Peyer's patch (tissue), 4 donors: Measurements from ENCODE around the gene CAV1. TPM values are rescaled to one million over a fixed set of nuclear protein-coding genes. Genes with fewer than 3 reads are reported as not detected.

Source experiments
- DNase-seq, 3 donors: peaks; one replicate each; pipeline ENCODE4 v3.0.0-alpha.2; 2017 to 2019
- H3K27ac ChIP-seq, 4 donors: fragments of 200-600 bp; sonication (generic); one replicate each; pipeline ENCODE4 v1.5.1; 2016 to 2019
- H3K27me3 ChIP-seq, 2 donors: fragments of 200-600 bp; sonication (generic); one replicate each; pipeline ENCODE4 v1.5.1; 2019
- H3K36me3 ChIP-seq, 3 donors: fragments of 200-600 bp; sonication (generic); one replicate each; pipeline ENCODE4 v1.5.1; 2016 to 2019
- H3K4me1 ChIP-seq, 4 donors: fragments of 200-600 bp; sonication (generic); one replicate each; pipeline ENCODE4 v1.5.1; 2016 to 2019
- H3K4me3 ChIP-seq, 4 donors: fragments of 200-600 bp; sonication (generic); 1 replicate in 3 of 4; 2 replicates in 1 of 4; pipeline ENCODE4 v1.5.1; 2016 to 2019; ENCODE audit warnings: mild to moderate bottlenecking in 1 of 4
- H3K9me3 ChIP-seq, 4 donors: fragments of 200-600 bp; sonication (generic); one replicate each; pipeline ENCODE4 v1.5.1; 2016 to 2019; ENCODE audit warnings: mild to moderate bottlenecking in 1 of 4
- CTCF ChIP-seq, 6 experiments: fragments of 450-650 bp in 4 of 6; fragments of 200-600 bp in 2 of 6; sonication (generic) in 1 of 6; IDR thresholded peaks; one replicate each; pipeline ENCODE4 v1.5.1; 2017 to 2019; ENCODE audit warnings: antibody characterized with exemption in 6 of 6, mild to moderate bottlenecking in 3 of 6, moderate library complexity in 1 of 6
- POLR2A ChIP-seq, 2 donors: fragments of 450-650 bp; IDR thresholded peaks; one replicate each; pipeline ENCODE4 v1.5.1; 2017; ENCODE audit warnings: antibody characterized with exemption in 2 of 2, mild to moderate bottlenecking in 2 of 2, moderate library complexity in 2 of 2
- total RNA-seq, 4 donors: library from RNA; depleted of rRNA; stranded (reverse); fragments of >200 nt; gene quantifications; one replicate each; pipeline ENCODE4 v1.1.0, GENCODE V29; 2016

CAV1 gene
- total RNA-seq, 4 donors from 2014 or later = 17.7 to 42.6 (median 27.6) TPM

- peaks cover 0 to 9% (median 0%) of the 10 kb centered on the region in 4 donors for H3K4me1 ChIP-seq
- no peak for DNase-seq
- no peaks in the 10 kb centered on the region for H3K27me3 ChIP-seq
- H3K36me3 ChIP-seq = no peaks in the 10 kb centered on the region
- no peak overlapping the region for H3K27ac ChIP-seq
- no peak overlapping the region for H3K4me3 ChIP-seq
- H3K9me3 ChIP-seq = no peaks in the 10 kb centered on the region
- TF ChIP-seq POLR2A (IDR thresholded peaks at IDR 0.05) (no peak), CTCF (IDR thresholded peaks at IDR 0.05) (no peak)
Measured at GRCh38 chr7:116538138-116538537, 13.3 kb downstream of the CAV1 start.

GRCh38 chr7:116539879-116540278 is 15.0 kb downstream of the CAV1 start:
- no peak overlapping the region for H3K27ac ChIP-seq
- H3K27me3 ChIP-seq = no peaks in the 10 kb centered on the region
- TF ChIP-seq POLR2A (IDR thresholded peaks at IDR 0.05) (no peak), CTCF (IDR thresholded peaks at IDR 0.05) (no peak)
- no peaks in the 10 kb centered on the region for H3K9me3 ChIP-seq
- DNase-seq = no peak
- H3K4me1 ChIP-seq = peaks cover 0 to 9% (median 0%) of the 10 kb centered on the region in 4 donors
- H3K36me3 ChIP-seq = no peaks in the 10 kb centered on the region
- no peak overlapping the region for H3K4me3 ChIP-seq

GRCh38 chr7:116540743-116541142 is 15.9 kb downstream of the CAV1 start:
- Histone ChIP-seq H3K27ac (no peak overlapping the region), H3K36me3 (no peaks in the 10 kb centered on the region), H3K4me3 (no peak overlapping the region), H3K9me3 (no peaks in the 10 kb centered on the region), H3K4me1 (peaks cover 0 to 9% (median 0%) of the 10 kb centered on the region in 4 donors), H3K27me3 (no peaks in the 10 kb centered on the region)
- no peak for DNase-seq
- TF ChIP-seq POLR2A (IDR thresholded peaks at IDR 0.05) = no peak
- no peak for TF ChIP-seq CTCF (IDR thresholded peaks at IDR 0.05)

- no peak overlapping the region for H3K4me3 ChIP-seq
- no peaks in the 10 kb centered on the region for H3K27me3 ChIP-seq
- peaks cover 0 to 9% (median 0%) of the 10 kb centered on the region in 4 donors for H3K4me1 ChIP-seq
- H3K9me3 ChIP-seq = no peaks in the 10 kb centered on the region
- no peak for TF ChIP-seq CTCF (IDR thresholded peaks at IDR 0.05)
- TF ChIP-seq POLR2A (IDR thresholded peaks at IDR 0.05) = no peak
- H3K27ac ChIP-seq = peak overlapping the region in 1 of 4 donors; percentile 22
- no peaks in the 10 kb centered on the region for H3K36me3 ChIP-seq
- DNase-seq = no peak
Measured at GRCh38 chr7:116541951-116542350, 17.1 kb downstream of the CAV1 start.

- H3K27me3 ChIP-seq = no peaks in the 10 kb centered on the region
- TF ChIP-seq POLR2A (IDR thresholded peaks at IDR 0.05) (no peak), CTCF (IDR thresholded peaks at IDR 0.05) (no peak)
- no peaks in the 10 kb centered on the region for H3K9me3 ChIP-seq
- no peak overlapping the region for H3K4me3 ChIP-seq
- peaks cover 0 to 9% (median 0%) of the 10 kb centered on the region in 4 donors for H3K4me1 ChIP-seq
- H3K27ac ChIP-seq = peak overlapping the region in 1 of 4 donors; percentile 2
- H3K36me3 ChIP-seq = no peaks in the 10 kb centered on the region
- no peak for DNase-seq
Measured at GRCh38 chr7:116542618-116543017, 17.8 kb downstream of the CAV1 start.

GRCh38 chr7:116543664-116544063 is 18.8 kb downstream of the CAV1 start:
- DNase-seq = no peak
- TF ChIP-seq POLR2A (IDR thresholded peaks at IDR 0.05) (no peak), CTCF (IDR thresholded peaks at IDR 0.05) (no peak)
- no peaks in the 10 kb centered on the region for H3K36me3 ChIP-seq
- H3K27me3 ChIP-seq = no peaks in the 10 kb centered on the region
- no peak overlapping the region for H3K4me3 ChIP-seq
- H3K27ac ChIP-seq = peak overlapping the region in 1 of 4 donors; percentile 13
- peaks cover 0 to 9% (median 0%) of the 10 kb centered on the region in 4 donors for H3K4me1 ChIP-seq
- no peaks in the 10 kb centered on the region for H3K9me3 ChIP-seq
